ENCODE data around the gene ULBP2.
"Not testable (repeated sequence)": the region's sequence is repeated elsewhere in the genome, so short reads cannot be mapped to it uniquely, and the experiment has no call there.

- TF ChIP-seq, protein P1, sequence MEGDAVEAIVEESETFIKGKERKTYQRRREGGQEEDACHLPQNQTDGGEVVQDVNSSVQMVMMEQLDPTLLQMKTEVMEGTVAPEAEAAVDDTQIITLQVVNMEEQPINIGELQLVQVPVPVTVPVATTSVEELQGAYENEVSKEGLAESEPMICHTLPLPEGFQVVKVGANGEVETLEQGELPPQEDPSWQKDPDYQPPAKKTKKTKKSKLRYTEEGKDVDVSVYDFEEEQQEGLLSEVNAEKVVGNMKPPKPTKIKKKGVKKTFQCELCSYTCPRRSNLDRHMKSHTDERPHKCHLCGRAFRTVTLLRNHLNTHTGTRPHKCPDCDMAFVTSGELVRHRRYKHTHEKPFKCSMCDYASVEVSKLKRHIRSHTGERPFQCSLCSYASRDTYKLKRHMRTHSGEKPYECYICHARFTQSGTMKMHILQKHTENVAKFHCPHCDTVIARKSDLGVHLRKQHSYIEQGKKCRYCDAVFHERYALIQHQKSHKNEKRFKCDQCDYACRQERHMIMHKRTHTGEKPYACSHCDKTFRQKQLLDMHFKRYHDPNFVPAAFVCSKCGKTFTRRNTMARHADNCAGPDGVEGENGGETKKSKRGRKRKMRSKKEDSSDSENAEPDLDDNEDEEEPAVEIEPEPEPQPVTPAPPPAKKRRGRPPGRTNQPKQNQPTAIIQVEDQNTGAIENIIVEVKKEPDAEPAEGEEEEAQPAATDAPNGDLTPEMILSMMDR (conservative IDR thresholded peaks at IDR 0.05; ENCODE audit: low read length), result not testable (repeated sequence)
- TF ChIP-seq EZH2phosphoT487 (IDR thresholded peaks at IDR 0.05; ENCODE audit: borderline replicate concordance, low read depth, low read length), result not testable (repeated sequence)
Measured at GRCh38 chr6:149954328-149954983, 12.6 kb downstream of the ULBP2 start.
